Body of pancreas (tissue), 4 donors: ENCODE results near the gene NLRP13. TPM values are rescaled to one million over a fixed set of nuclear protein-coding genes. Genes with fewer than 3 reads are reported as not detected.

Source experiments
- ATAC-seq: fragments of 150-250 bp; one replicate; pipeline ENCODE4 v1.9.1; 2016
- DNase-seq, 4 donors: peaks; one replicate each; pipeline ENCODE4 v3.0.0-alpha.2; 2019
- H3K27ac ChIP-seq, 4 donors: fragments of 200-600 bp; sonication (generic); 1 replicate in 3 of 4; 2 replicates in 1 of 4; pipeline versions ENCODE4 v1.5.1 to v1.6.1; 2016 to 2019; ENCODE audit warnings: mild to moderate bottlenecking in 1 of 4, mixed read lengths in 1 of 4, moderate library complexity in 1 of 4
- H3K27me3 ChIP-seq, 2 donors: fragments of 200-600 bp; sonication (generic); one replicate each; pipeline ENCODE4 v1.6.0; 2016; ENCODE audit warnings: mild to moderate bottlenecking in 1 of 2
- H3K36me3 ChIP-seq, 2 donors: fragments of 200-600 bp; sonication (generic); replicated peaks in 1 of 2; 2 replicates each; pipeline ENCODE4 v1.5.1; 2016; ENCODE audit warnings: low read depth in 2 of 2; ENCODE audit not compliant: insufficient read depth in 1 of 2
- H3K4me1 ChIP-seq: fragments of 200-600 bp; sonication (generic); one replicate; pipeline ENCODE4 v1.6.0; 2016
- H3K4me3 ChIP-seq, 2 donors: fragments of 200-600 bp; sonication (generic); 1 replicate in 1 of 2; 2 replicates in 1 of 2; pipeline ENCODE4 v1.5.1; 2016 to 2019
- H3K9me3 ChIP-seq, 3 donors: fragments of 200-600 bp; sonication (generic); 1 replicate in 2 of 3; 2 replicates in 1 of 3; pipeline ENCODE4 v1.5.1; 2016
- CTCF ChIP-seq, 7 experiments: fragments of 450-650 bp in 4 of 7; fragments of 200-600 bp in 3 of 7; sonication (generic) in 3 of 7; IDR thresholded peaks; one replicate each; pipeline ENCODE4 v1.5.1; 2016 to 2019; ENCODE audit warnings: antibody characterized with exemption in 7 of 7
- POLR2A ChIP-seq, 3 donors: fragments of 450-650 bp; IDR thresholded peaks; one replicate each; pipeline ENCODE4 v1.6.1; 2016; ENCODE audit warnings: antibody characterized with exemption in 3 of 3, mild to moderate bottlenecking in 2 of 3
- WGBS, 2 donors: methylation state at CpG; one replicate each; pipeline ENCODE4 v1.1.5; 2017; 5-methylcytosine and 5-hydroxymethylcytosine counted together
- intact Hi-C: fragments of 100-400 bp; cut with DNase I; formaldehyde crosslinking; loops from one replicate; pipeline ENCODE4 v1.15.1; 2023
- total RNA-seq, 2 donors: library from RNA; depleted of rRNA; stranded (reverse); fragments of >200 nt; gene quantifications; one replicate each; pipeline ENCODE4 v1.1.0, GENCODE V29; 2016

Gene NLRP13
- total RNA-seq, 2 donors from 2014 or later, result not detected

DNA sequence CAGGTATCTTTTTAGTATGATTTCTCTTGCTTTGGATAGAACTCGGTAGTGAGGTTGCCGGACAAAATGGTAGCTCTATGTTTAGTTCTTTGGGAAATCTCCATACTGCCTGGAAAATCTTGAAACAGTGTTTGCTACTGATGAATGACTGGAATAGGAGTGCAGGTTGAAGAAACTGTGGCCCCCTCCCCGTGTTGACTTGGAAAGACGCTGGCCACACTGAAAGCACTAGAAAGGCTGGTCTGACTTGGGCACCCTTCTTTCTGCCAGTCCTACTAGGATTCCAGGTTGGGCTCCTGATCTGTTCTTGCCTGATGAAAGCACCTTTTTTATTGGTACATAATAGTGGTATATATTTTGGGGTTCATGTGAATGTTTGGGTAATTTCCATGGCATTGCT lies 49.5 kb downstream of the NLRP13 start:
- ATAC-seq (no peak), DNase-seq (no peak)
- Histone ChIP-seq H3K4me3 (no peak overlapping the region), H3K27me3 (no peaks in the 10 kb centered on the region), H3K4me1 (no peaks in the 10 kb centered on the region), H3K36me3 (no peaks in the 10 kb centered on the region), H3K27ac (no peak overlapping the region), H3K9me3 (peaks cover 0 to 8% (median 0%) of the 10 kb centered on the region in 3 donors)
- TF ChIP-seq CTCF (IDR thresholded peaks at IDR 0.05) (no peak), POLR2A (IDR thresholded peaks at IDR 0.05) (no peak)
- 53 to 56% methylated on average over 4 of the region's 4 CpGs for WGBS, 2 donors
- intact Hi-C loops, result no loop called here

- DNase-seq (no peak), ATAC-seq (no peak)
- H3K36me3 ChIP-seq, result no peaks in the 10 kb centered on the region
- H3K27ac ChIP-seq, result no peak overlapping the region
- no peaks in the 10 kb centered on the region for H3K27me3 ChIP-seq
- no peak overlapping the region for H3K4me3 ChIP-seq
- TF ChIP-seq CTCF (IDR thresholded peaks at IDR 0.05), result no peak
- no peak for TF ChIP-seq POLR2A (IDR thresholded peaks at IDR 0.05)
- peaks cover 0 to 8% (median 0%) of the 10 kb centered on the region in 3 donors for H3K9me3 ChIP-seq
- H3K4me1 ChIP-seq, result no peaks in the 10 kb centered on the region
- WGBS, 2 donors, result 23 to 36% methylated on average over 3 of the region's 3 CpGs
- intact Hi-C loops, result no loop called here
These were observed 54.9 kb downstream of the NLRP13 start for GRCh38 chr19:55877211-55877610.

DNA sequence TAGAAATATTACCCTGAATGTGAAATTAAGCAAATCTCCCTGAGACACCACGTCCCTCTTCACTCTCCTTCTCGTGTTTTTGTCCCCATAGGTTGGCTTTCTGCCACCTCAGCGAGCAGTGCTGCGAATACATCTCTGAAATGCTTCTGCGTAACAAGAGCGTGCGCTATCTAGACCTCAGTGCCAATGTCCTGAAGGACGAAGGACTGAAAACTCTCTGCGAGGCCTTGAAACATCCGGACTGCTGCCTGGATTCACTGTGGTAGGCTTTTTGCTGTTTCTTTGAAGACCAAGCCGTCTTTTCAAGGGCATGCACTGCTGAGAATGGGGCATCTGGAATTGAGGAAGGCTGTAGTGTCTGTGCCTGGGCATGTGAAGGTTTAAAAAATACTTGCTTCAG lies 61.4 kb downstream of the NLRP13 start:
- intact Hi-C loops, result no loop called here
- no peak for TF ChIP-seq CTCF (IDR thresholded peaks at IDR 0.05)
- no peak for TF ChIP-seq POLR2A (IDR thresholded peaks at IDR 0.05)
- DNase-seq (no peak), ATAC-seq (no peak)
- Histone ChIP-seq H3K36me3 (no peaks in the 10 kb centered on the region), H3K4me1 (no peaks in the 10 kb centered on the region), H3K27me3 (no peaks in the 10 kb centered on the region), H3K27ac (no peak overlapping the region), H3K9me3 (no peaks in the 10 kb centered on the region), H3K4me3 (no peak overlapping the region)
- WGBS, 2 donors, result 65 to 69% methylated on average over 11 of the region's 11 CpGs

DNA sequence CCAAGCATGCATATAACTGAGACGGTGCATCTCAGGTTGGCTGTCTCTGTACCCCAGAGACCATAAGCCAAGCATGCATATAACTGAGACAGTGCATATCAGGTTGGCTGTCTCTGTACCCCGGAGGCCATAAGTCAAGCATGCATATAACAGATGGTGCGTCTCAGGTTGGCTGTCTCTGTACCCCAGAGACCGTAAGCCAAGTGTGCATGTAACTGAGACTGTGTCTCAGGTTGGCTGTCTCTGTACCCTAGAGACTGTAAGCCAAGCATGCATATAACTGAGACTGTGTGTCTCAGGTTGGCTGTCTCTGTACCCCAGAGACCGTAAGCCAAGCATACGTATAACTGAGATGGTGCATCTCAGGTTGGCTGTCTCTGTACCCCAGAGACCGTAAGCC lies 65.0 kb downstream of the NLRP13 start:
- H3K27ac ChIP-seq, result no peak overlapping the region
- H3K9me3 ChIP-seq, result no peaks in the 10 kb centered on the region
- no peaks in the 10 kb centered on the region for H3K36me3 ChIP-seq
- no peak for TF ChIP-seq POLR2A (IDR thresholded peaks at IDR 0.05)
- no peaks in the 10 kb centered on the region for H3K4me1 ChIP-seq
- 77 to 78% methylated on average over 5 to 7 of the region's 7 CpGs for WGBS, 2 donors
- H3K27me3 ChIP-seq, result no peaks in the 10 kb centered on the region
- ATAC-seq (no peak), DNase-seq (no peak)
- intact Hi-C loops, result no loop called here
- no peak overlapping the region for H3K4me3 ChIP-seq

GRCh38 chr19:55866521-55866920 lies 65.6 kb downstream of the NLRP13 start:
- Histone ChIP-seq H3K4me3 (no peak overlapping the region), H3K27ac (no peak overlapping the region), H3K27me3 (no peaks in the 10 kb centered on the region), H3K4me1 (no peaks in the 10 kb centered on the region), H3K36me3 (no peaks in the 10 kb centered on the region), H3K9me3 (no peaks in the 10 kb centered on the region)
- TF ChIP-seq CTCF (IDR thresholded peaks at IDR 0.05) (no peak), POLR2A (IDR thresholded peaks at IDR 0.05) (no peak)
- ATAC-seq, result no peak
- WGBS, 2 donors, result 35 to 38% methylated on average over 3 of the region's 3 CpGs
- no peak for DNase-seq
- intact Hi-C loops, result no loop called here
